Thyroid gland (tissue), 4 donors: ENCODE data around the gene STK24.

Experiments
- POLR2A ChIP-seq, 2 donors: fragments of 450-650 bp; IDR thresholded peaks; one replicate each; pipeline ENCODE4 v1.6.1; 2017; ENCODE audit warnings: antibody characterized with exemption in 2 of 2, mild to moderate bottlenecking in 2 of 2, moderate library complexity in 1 of 2
- TF ChIP-seq, protein P1 (sequence below), 6 experiments: fragments of 200-600 bp in 3 of 6; fragments of 450-650 bp in 3 of 6; sonication (generic) in 3 of 6; IDR thresholded peaks; one replicate each; pipeline ENCODE4 v1.5.1; 2016 to 2019; ENCODE audit warnings: antibody characterized with exemption in 6 of 6, mild to moderate bottlenecking in 2 of 6, inconsistent platforms in 1 of 6, moderate library complexity in 1 of 6

DNA sequence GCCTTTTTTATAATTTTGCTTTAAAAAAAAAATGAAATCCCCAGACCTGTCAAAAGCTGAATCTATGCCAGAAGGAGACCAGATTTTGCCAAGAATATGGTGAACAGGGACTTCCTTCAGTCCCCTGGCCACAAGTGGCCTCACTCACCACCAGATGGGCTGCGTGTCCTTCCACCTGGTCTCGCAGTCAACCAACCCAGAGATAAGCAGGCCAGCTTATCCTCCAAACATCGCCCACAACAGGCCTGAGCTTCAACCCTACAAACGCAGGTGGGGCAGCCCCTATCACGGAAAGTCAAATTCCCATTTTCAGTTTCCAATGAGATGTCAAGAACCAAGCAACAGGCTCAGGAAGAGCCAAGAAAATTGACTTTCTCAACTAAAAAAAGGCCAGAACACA lies 30.5 kb downstream of the STK24 start:
- TF ChIP-seq, protein P1, sequence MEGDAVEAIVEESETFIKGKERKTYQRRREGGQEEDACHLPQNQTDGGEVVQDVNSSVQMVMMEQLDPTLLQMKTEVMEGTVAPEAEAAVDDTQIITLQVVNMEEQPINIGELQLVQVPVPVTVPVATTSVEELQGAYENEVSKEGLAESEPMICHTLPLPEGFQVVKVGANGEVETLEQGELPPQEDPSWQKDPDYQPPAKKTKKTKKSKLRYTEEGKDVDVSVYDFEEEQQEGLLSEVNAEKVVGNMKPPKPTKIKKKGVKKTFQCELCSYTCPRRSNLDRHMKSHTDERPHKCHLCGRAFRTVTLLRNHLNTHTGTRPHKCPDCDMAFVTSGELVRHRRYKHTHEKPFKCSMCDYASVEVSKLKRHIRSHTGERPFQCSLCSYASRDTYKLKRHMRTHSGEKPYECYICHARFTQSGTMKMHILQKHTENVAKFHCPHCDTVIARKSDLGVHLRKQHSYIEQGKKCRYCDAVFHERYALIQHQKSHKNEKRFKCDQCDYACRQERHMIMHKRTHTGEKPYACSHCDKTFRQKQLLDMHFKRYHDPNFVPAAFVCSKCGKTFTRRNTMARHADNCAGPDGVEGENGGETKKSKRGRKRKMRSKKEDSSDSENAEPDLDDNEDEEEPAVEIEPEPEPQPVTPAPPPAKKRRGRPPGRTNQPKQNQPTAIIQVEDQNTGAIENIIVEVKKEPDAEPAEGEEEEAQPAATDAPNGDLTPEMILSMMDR (IDR thresholded peaks at IDR 0.05), result no peak
- TF ChIP-seq POLR2A (IDR thresholded peaks at IDR 0.05), result no peak
